ENCODE measurements around the gene SORBS2.

DNA sequence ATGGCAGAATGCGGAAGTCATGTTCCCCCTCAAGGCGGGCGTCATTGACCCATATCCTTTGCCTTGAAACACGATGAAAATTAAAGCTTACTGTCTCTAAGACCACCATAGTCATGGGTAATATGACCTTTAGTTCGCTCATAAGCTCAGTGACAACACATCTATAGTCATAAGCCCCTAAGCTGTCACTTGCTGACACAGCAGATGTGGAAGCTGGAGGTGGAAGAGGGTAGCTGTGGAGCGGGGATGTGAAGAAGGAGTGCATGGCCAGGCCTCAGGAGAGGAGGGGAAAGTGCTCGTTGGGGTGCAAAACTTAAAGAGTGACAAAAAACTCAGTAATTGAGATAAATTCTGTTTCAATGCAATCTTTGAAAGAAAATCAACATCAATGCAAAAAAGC, 142.7 kb downstream of the SORBS2 start:
- no peak for TF ChIP-seq POLR2AphosphoS5 (IDR thresholded peaks at IDR 0.05; ENCODE audit: low read depth, low read length)
- TF ChIP-seq SIN3A (IDR thresholded peaks at IDR 0.05; ENCODE audit: low read depth), result no peak
- TF ChIP-seq POLR2A (IDR thresholded peaks at IDR 0.05; ENCODE audit: borderline replicate concordance, extremely low read depth, insufficient read depth, insufficient read length), result no peak
- no peak for TF ChIP-seq CEBPB (IDR thresholded peaks at IDR 0.05; ENCODE audit: low read depth)
- TF ChIP-seq, protein P1, sequence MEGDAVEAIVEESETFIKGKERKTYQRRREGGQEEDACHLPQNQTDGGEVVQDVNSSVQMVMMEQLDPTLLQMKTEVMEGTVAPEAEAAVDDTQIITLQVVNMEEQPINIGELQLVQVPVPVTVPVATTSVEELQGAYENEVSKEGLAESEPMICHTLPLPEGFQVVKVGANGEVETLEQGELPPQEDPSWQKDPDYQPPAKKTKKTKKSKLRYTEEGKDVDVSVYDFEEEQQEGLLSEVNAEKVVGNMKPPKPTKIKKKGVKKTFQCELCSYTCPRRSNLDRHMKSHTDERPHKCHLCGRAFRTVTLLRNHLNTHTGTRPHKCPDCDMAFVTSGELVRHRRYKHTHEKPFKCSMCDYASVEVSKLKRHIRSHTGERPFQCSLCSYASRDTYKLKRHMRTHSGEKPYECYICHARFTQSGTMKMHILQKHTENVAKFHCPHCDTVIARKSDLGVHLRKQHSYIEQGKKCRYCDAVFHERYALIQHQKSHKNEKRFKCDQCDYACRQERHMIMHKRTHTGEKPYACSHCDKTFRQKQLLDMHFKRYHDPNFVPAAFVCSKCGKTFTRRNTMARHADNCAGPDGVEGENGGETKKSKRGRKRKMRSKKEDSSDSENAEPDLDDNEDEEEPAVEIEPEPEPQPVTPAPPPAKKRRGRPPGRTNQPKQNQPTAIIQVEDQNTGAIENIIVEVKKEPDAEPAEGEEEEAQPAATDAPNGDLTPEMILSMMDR (IDR thresholded peaks at IDR 0.05 in 2 of 3, conservative IDR thresholded peaks at IDR 0.05 in 1 of 3; ENCODE audit: borderline replicate concordance in 1 of 3, insufficient read depth in 1 of 3, low read depth in 2 of 3, low read length in 2 of 3), result no peak
- no peak for TF ChIP-seq EZH2phosphoT487 (IDR thresholded peaks at IDR 0.05; ENCODE audit: borderline replicate concordance)
